Activated T-cell treated with anti-CD3 and anti-CD28 coated beads, Interleukin-2, amount 50 U/mL, for 48 hours (primary cell): Measurements from ENCODE around the gene LAMA1.

Source experiments
- DNase-seq, 2 experiments: peaks; one replicate each; pipeline ENCODE4 v3.0.0-alpha.2; 2020

The LAMA1 gene

DNA sequence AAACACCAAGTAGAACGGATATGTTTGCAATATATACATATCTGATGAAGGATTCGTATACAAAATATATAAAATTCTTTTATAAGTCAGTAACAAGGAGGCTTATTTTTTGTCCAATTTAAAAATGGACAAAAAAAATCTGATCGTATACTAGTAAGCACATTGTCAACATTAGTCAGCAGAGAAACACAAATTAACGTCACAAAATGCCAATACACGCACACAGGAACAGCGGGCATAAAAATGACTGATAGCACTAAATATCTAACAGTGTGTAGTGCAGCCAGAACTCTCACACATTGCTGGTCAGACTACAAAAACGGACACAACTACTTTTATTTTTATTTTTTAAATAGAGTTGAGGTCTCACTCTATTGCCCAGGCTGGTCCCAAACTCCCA, 69.5 kb downstream of the LAMA1 start:
- DNase-seq: no peak

DNA sequence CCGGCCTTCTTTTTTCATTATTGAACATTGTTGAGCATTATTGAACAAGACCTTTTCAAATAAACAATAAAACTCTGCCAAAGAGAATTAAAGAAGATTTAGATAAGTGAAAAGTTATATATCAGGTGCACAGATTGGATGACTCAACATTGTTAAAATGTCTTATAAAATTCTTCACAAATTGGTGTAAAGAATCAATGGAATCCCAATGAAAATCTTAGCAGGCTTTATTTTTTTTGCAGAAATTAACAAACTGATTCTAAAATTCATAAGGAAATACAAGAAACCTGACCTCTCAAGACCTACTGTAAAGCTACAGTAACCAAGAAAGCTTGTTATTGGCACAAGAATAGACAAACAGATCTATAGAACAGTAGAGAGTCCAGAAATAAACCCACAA, 70.3 kb downstream of the LAMA1 start:
- DNase-seq: no peak

DNA sequence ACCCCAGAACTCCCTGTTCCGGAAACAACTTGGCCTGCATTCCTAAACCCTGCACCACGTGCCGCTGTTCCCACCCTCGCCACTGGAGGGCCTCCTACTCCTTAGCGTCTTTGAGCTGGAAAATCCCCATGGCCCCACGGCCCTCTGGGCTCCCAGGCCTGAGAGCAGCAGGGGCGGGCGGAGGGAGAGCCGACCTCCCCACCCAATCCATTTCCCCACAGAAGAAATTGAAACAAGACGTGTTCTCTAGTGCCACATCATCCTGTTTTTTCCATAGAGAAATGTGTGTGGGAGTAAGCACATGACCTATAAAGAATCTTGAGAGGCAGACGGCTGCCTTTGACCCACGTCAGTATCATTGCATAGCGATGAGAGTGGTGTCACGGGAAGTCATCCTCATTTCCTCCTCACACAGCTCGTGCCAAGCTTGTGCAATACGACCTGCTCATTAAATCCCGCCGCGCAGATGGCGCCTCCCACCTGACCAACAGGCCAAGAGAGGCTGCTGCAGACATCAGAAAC, 79.2 kb downstream of the LAMA1 start:
- DNase-seq: peak; percentile 18 to 19

DNA sequence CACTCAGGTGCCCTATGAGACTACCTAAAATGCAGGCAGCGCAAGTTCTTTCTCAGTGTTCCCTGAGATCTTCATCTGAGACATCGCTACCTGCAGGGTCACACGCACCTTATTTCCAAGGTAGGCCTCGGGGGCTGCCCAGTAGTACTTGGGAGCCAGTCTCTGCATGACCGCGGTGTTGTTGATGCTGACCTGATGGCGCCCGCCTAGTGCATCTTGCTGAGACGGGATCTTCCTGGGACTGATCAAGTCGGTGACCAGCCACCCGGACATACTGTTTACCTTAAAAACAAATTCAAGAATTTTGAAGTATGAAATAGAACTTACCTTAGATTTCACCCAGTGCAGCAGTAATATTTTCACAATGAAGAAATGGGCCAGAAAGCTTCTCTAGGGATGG, 80.1 kb downstream of the LAMA1 start:
- DNase-seq: no peak

DNA sequence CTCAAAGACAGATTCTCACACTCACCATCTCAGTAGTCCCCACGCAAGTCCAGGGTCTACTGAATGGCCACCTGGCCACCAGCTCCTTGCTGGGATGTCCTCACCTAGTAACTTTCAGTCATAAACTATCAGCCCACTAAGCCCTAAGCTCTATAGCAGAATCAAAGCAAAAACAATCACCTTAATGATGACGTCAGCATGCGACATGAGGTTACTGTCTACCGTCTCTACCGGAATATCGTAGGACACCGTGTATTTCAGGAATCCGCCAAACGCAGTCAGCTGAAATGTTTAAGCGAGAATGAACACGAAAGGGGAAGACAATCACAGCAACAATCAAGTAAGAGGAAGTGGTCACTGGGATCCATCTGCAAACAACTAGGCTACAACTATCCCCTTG, 81.8 kb downstream of the LAMA1 start:
- no peak for DNase-seq

DNA sequence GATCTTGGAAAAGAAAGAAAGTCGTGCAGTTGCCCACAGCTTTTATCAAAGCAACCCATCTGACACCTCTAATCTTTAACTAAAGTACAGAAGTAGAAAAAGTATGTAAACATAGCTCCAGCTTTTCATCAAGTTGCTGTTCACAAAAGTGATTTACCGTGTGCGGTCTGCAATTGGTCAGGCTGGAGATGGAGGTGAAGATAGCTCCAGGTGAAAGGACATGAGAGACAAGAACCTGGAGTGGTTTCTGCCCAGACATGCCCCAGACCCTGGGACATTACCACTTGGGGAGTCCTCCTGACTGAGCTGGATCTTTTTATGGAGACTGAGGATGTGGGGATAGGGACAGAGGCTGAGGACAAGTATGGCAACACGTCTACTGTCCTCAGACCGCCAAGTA, 82.7 kb downstream of the LAMA1 start:
- no peak for DNase-seq

DNA sequence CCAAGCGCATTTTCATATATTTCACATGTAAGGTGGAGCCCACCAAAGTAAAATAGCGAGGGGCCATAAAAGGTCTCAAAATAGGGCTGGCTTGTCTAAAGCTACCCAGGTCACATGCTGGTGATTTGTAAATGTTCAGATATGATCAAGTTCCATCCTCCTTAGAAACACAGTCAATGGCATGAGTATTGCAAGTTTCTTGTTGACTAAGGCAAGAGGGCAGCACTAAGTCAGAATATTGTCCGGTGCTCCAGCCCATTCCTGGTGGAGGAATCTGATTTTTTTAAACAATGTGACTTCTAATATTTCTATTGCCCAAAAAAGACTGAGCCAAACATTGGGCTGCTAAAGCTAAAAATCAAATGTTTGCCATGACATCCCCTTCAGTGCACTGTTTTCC, 85.1 kb downstream of the LAMA1 start:
- DNase-seq: no peak

DNA sequence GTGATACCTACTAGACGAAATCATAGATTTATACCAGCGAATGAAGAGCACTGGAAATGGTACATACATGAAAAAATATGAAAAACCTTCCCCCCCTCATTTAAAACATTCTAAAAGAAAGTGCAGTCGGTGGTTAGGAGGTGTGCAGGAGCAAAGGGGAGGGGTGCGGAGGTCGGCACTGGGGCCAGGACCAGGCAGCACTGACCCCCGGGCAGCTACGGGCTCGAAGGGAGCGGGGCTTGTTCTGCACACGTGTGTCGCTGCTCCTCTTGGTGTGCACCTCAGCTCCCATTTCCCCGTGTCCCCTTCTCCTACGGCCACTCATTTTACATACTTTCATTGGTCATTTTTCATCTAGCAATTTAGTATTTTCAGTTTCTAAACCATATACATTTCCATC, 89.0 kb downstream of the LAMA1 start:
- no peak for DNase-seq

DNA sequence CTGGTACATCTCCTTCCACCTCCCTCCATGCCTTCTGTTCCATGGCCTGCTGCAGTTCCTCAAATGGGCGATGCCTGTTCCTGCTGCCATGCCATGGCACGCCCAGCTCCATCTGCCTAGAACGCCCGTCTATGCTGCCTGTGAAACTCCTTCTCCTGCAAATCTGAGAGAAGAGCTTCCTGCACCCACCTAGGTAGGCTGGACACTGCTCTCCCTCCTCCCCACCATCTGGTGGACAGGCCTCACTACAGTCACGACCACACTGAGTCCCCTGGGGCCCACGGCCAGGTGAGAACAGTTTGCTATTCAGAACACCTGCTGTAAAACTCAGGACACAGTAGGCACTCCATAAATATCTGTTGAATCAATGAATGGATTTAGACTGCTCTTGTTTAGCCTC, 92.4 kb downstream of the LAMA1 start:
- DNase-seq: no peak

DNA sequence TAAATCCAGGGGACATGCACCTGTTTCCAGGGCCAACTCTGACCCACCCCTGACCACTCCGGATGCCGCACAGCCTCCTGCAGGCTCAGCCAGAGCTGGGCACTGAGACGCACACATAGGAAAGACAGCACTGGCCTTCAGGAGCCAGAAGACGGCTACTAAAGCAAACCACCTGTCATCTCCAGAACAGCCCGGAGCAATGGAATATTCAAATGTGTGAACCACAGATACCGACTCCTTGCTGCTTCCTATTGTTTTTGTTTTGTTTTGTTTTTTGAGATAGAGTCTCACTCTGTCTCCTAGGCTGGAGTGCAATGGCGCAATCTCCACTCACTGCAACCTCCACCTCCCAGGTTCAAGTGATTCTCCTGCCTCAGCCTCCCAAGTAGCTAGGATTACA, 94.0 kb downstream of the LAMA1 start:
- no peak for DNase-seq

DNA sequence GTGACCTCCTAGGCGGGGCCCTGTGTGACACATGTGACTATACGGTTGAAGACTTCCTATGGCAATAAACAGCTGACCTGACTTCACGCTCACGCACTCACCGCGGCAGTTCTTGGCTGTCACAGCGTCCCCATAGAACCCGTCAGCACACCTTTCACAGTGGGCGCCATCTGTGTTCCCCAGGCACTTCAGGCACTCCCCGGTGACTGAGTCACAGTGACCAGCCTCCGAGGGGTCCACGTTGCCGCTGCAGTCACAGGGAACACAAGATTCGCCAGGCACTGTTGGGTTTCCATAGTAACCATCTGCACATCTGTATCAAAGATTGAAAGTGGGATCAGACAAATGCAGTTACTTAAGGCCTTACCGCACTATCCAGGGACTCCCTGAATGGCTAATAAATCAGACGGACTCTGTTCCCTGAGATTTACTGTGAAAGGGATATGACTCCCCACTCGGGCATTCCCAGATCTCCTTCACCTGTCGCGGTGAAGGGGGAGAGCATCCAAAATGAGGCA, 94.5 kb downstream of the LAMA1 start:
- DNase-seq: no peak

DNA sequence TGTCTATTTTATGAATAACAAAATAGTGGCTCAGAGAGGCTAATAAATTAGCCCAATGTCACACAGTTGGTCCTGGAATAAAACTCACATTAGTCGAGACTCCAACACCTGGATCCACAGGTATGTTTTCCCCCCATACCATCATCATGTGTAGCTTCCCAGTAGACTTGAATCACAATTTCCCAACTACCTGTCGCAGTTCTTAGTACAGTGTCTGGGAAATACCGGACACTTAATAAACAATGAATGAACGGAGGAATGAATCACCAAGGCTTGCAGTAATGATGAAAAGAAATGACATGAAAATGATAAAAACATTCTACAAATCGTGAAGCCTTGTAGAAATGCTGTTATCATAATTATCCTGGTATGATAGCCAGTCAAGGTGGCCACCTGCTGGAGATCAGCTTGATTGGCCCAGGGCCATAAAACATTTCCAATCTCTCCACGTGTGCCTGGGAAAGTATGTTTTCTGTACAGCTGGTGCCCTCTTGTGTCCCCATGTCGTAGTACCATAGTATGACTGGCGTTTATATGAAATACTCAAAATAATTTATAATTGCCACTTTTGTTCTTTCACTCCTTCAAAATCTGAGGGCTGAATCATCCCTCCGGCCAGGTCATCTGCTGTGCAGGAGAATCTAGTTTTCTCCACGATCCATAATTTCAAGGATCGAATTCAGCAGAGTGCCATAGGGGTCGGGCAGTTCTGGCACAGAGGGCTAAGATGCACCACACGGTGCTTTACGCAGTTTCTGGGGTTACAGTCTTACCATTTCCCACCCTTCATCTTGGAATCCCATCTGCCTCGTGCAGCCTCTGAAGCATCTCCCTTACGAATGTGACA, 95.4 kb downstream of the LAMA1 start:
- DNase-seq: no peak

DNA sequence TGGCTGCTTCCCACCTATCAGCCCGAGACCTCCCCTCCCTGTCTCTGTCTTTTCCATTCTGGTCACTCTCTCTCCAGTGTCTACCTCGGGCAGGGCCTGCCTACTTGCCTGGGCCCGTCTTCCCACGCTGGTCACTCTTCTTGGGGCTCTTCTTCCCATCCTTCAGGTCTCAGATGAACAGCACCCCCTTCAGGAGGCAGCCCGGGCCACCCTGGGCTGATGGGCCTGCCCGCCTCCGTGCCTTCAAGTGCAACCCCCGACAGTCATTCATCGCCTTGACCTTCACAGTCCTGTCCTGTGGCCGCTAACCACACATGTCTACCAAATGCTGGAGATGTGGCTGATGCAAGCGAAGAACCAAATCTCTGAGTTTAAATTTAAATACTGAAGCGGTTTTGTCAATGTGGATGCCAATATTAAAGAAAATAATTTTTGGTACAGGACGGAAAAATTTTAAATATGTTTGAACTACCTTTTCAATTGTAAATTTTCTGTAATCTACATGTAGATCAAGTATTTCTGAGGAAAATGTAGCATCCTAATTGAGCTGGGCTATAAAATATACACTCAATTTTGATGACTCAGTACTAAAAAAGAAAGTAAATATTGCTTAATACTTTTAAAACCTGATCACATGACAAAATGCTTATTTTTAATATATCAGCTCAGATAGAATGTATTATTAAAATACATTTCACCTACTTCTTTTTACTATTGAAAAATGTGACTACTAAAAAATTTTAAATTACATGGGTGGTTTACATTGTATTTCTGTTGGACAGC, 96.4 kb downstream of the LAMA1 start:
- no peak for DNase-seq

DNA sequence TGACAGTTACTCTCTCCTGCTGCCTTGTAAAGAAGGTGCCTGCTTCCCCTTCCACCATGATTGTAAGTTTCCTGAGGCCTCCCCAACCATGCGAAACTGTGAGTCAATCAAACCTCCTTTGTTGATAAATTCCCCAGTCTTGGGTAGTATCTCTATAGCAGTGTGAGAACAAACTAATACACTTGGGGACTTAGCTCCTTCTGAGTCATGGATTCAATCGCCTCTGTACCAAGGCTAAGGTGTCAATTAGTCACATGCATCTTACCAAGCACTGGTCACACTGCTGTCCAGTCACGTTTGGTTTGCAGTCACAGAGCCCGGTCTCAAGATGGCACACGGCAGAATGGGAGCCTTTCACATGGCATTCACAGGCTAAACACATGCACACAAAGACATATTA, 100.6 kb downstream of the LAMA1 start:
- DNase-seq: no peak

DNA sequence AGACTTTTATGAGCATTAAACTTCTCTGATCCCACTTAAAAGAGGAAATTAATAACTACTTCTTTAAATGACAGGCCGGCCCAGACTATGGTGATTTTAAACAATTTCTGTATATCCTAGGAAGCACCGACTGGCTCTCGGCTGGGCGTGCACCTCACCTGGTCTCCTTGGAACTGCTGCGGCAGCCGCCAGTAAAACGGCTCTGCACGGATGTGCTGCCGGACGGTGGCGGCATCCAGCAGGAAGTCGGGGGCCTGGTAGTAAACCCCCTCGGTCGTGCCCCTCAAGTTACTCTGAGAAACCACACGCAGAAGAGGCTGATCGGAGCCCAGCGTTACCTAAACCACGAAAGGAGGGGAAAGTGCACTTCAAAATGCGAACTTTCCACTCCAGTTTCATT, 106.5 kb downstream of the LAMA1 start:
- DNase-seq: no peak

DNA sequence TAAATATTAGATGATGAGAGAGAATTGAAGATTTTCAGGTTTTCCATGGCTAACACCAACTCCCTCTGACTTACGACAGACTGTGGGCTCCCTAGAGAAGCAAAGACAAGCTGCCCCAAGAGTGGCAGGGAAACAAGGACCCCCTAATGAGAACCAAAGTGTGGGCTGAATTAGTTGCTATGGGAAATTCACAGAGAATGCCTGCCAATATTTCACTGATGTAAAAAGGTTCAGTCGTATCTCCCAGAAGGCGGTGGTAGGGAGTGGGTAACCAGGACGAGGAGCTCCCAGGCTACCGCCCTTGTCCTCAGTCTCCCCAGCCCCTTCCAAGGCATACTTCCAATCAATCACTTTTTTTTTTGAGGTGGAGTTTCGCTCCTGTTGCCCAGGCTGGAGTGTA, 113.6 kb downstream of the LAMA1 start:
- DNase-seq: no peak

DNA sequence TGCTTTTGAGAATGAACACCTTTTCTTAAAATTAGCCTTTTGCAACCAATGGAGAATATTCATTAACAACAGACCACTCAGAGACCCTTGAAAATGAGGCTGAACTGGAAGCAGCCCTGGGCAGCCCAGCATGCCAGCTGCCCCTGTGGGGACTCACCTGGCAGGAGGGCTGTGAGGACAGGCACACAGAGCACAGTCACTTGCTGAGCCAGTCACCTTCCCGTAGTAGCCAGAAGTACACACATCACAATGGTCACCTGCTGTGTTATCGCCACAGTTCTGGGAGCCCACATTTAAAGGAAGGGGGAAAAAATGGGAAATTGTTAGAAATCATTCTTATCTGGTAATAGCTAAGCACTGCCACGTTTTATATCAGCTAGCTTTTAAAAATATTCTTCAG, 115.5 kb downstream of the LAMA1 start:
- no peak for DNase-seq

DNA sequence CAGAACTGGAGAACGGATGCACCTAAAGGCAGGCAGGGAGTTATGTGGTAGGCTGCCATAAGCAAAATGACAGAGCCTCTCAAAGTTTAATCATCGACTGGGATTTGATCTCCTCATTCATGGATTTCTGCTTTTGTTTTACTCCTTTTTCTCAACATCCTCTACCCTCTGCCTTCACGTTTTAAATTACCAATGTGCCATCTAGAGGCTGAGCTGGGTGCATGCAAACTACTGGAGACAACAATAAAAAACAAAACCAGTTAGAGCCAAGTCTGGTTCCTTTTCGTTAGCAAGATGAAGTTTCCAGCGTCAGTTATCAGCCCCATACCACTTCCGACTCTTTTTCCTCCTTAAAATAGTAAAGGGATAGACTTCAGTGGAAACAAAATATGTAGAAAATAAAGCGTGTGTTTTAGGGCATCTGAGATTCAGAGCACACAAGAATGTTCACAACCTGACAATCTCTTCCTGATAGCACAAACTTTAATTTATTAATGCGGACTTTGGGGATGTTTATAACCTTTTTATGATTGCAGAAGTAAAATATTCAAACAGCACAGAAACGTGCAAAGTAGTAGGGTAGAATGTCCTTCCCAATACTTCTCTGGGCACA, 117.0 kb downstream of the LAMA1 start:
- no peak for DNase-seq

DNA sequence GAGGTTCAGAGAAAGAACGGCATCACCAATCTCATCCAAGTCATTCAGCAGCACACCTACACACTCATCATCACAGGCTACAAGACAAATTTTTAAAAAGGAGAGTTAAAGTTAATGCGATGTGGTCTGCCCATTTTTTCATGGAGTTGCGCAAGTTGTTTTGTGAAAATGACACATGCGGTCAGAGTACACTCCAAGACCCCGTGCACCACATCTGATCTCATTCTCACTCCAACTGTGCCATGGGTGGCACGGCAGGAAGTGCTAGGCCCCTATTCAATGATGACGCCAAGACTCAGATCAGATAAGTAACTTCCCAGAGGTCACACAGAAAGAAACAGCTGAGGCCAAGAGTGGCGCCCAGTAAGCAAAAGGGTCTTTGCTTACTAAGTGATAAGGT, 119.8 kb downstream of the LAMA1 start:
- no peak for DNase-seq

DNA sequence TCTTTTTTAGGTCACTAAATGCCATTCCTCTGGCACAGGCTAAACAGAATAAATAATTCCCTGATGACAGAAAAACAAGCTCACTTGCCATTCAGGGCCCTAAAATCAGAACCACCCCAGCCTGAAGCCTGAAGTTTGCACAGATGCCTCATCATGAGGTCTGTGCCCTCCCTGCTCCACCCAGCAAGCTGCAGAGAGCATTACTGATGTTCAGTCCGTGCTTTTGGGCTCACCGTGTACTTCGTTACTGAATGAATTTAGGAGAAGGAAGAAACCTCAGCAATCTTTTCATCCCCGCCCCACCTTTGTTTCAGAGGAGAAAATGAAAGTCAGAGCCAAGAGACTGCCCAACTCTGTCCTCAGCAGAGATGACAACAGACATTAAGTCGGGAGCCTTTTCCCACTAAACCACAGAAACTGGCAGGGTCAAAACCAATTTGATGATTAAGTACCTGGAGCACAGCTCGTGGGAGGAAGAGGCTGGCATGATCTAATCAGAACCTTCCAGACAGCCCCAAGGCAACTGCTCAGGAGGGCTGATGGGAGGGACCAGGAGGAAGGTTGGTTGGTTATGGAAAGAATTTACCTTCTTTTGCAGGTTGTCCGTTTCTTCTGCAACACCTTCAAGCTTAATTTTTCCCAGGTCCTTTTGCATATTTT, 122.7 kb downstream of the LAMA1 start:
- DNase-seq: no peak

DNA sequence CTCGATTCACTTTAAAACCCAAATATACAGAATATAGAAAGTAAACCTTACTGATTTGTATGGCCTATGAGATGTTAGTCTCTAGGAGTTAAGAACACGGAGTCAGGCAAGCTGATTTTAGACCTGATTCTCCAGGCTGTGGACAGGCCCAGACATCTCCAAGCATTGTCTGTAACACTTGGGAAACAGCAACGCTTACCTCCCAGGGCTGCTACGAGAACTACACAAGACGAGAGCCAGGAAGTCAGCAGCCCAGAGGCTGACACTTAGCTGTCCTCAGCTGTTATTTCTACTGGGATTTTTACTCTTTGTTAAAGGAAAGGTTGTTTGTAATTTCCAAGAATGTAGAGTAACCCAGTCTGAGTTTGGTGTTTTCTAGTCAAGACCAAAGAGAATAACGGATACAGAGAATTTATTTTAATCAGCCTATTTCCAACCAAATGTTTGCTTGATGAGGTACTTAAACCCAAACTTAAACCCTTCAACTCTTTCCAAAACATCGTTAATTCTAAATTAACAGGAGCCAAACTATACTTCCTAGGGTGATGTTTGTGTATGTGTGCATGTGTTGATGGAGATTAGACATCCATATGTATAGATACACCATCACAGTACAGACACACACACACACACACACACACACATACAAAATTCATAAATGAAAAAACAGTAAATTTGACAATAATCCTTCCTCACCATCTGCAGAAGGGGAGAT, 123.4 kb downstream of the LAMA1 start:
- no peak for DNase-seq

DNA sequence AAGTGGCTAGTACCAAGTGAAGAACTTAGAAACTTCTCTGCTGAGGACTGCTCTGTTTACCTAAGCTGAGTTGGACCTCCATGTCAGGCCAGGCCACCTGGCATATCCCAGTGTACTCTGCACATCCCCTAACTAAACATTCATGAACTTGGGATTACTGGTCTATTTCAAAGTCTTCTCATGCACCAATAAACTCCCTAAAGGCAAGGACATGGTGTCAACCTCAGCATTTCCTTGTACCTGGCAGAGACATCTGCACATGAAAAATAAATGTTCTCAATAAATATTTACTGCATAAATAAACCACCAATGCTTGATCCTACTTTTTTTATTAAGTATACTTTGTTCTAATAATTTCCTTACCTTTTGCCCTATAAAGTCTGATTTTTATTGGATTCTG, 124.8 kb downstream of the LAMA1 start:
- no peak for DNase-seq
